ENCODE measurements around the gene PTP4A2. TPM values are rescaled to one million over a fixed set of nuclear protein-coding genes. Genes with fewer than 3 reads are reported as not detected.

PTP4A2 gene
- total and polyA plus RNA-seq, 10 of the 15 experiments (the other 5 are each of a cell fraction or from before 2014, with no cell fraction given): 180 to 909 (median 375) TPM

GRCh38 chr1:31977385-31978131 lies 39.4 kb upstream of the PTP4A2 start:
- SMC1A ChIA-PET (ENCODE audit: uncharacterized antibody, unreplicated experiment): interaction anchor here (0.6 to 7.5 kb wide), 9 partner anchors 8 to 188 kb away, joined by 3 to 45 read pairs (median 4); no protein-coding TSS in a partner anchor
- DNase-seq (ENCODE audit: low read depth, low spot score) (no peak), FAIRE-seq (no peak), ATAC-seq (peak; percentile 46)
- Histone ChIP-seq H4K20me1 (ENCODE audit: control insufficient read depth, insufficient read depth) (no peaks in the 10 kb centered on the region), H3K36me3 (ENCODE audit: control insufficient read depth in 2 of 2, insufficient read depth in 2 of 2, low read length in 1 of 2) (no peaks in the 10 kb centered on the region), H2AFZ (ENCODE audit: control insufficient read depth, low read depth, low read length) (no peak overlapping the region; the same call in 1 of the 2 replicates), H3K4me3 (no peak overlapping the region), H3K4me2 (ENCODE audit: control insufficient read depth, insufficient read depth) (no peak overlapping the region), H3K27ac (ENCODE audit: control insufficient read depth, insufficient read depth) (no peak overlapping the region), H3K79me2 (ENCODE audit: control insufficient read depth, insufficient read depth, low read length) (no peaks in the 10 kb centered on the region), H3K27me3 (replicated peaks in 1 of 2; ENCODE audit: control insufficient read depth in 2 of 2, insufficient read depth in 2 of 2, low read length in 1 of 2) (no peaks in the 10 kb centered on the region), H3K9ac (ENCODE audit: control insufficient read depth, insufficient read depth, low read length) (no peak overlapping the region), H3K4me1 (ENCODE audit: control insufficient read depth, insufficient read depth, low read length) (peaks cover 17% of the 10 kb centered on the region), H3K9me3 (replicated peaks; ENCODE audit: control insufficient read depth, insufficient read depth, low read length) (no peaks in the 10 kb centered on the region)
- intact Hi-C loops (cut with micrococcal nuclease; ENCODE audit: unreplicated experiment) (loop anchor here (5.0 kb wide), 1 partner anchor 85 kb away; no protein-coding TSS in a partner anchor), in situ Hi-C loops (cut with MboI) (no loop called here)
- CTCF ChIA-PET: interaction anchor here (0.7 to 8.5 kb wide), 15 partner anchors 8 to 356 kb away, joined by 3 to 76 read pairs (median 5); partner anchors contain the start of gene KHDRBS1
- TF ChIP-seq JUND (IDR thresholded peaks at IDR 0.05; ENCODE audit: low read depth, low read length) (no peak), IKZF1 (conservative IDR thresholded peaks at IDR 0.05) (0 out of 2 replicates have a peak, but pooled peaks have one; percentile 31), SMC3 (IDR thresholded peaks at IDR 0.05; ENCODE audit: borderline replicate concordance, low read length) (peak; percentile 41; the same call in 1 of the 2 replicates), GABPA (IDR thresholded peaks at IDR 0.05; ENCODE audit: low read depth) (no peak), NR2F1 (conservative IDR thresholded peaks at IDR 0.05) (no peak), CTCF (IDR thresholded peaks at IDR 0.05 in 2 of 3, conservative IDR thresholded peaks at IDR 0.05 in 1 of 3; ENCODE audit: control insufficient read depth in 2 of 3, extremely low read depth in 1 of 3, insufficient read depth in 1 of 3, low read depth in 3 of 3, low read length in 3 of 3) (peak; percentile 29 to 54 (median 32); a peak in 4 of 6 replicates), ZNF274 (IDR thresholded peaks at IDR 0.05; ENCODE audit: insufficient read depth, insufficient read length) (no peak), MAX (IDR thresholded peaks at IDR 0.05; ENCODE audit: low read depth, low read length) (no peak), RAD21 (IDR thresholded peaks at IDR 0.05; ENCODE audit: insufficient read depth, low read depth, low read length) (peak; percentile 42), USF2 (IDR thresholded peaks at IDR 0.05; ENCODE audit: borderline replicate concordance, low read depth, low read length) (no peak)
- TF ChIP-seq, protein P1, sequence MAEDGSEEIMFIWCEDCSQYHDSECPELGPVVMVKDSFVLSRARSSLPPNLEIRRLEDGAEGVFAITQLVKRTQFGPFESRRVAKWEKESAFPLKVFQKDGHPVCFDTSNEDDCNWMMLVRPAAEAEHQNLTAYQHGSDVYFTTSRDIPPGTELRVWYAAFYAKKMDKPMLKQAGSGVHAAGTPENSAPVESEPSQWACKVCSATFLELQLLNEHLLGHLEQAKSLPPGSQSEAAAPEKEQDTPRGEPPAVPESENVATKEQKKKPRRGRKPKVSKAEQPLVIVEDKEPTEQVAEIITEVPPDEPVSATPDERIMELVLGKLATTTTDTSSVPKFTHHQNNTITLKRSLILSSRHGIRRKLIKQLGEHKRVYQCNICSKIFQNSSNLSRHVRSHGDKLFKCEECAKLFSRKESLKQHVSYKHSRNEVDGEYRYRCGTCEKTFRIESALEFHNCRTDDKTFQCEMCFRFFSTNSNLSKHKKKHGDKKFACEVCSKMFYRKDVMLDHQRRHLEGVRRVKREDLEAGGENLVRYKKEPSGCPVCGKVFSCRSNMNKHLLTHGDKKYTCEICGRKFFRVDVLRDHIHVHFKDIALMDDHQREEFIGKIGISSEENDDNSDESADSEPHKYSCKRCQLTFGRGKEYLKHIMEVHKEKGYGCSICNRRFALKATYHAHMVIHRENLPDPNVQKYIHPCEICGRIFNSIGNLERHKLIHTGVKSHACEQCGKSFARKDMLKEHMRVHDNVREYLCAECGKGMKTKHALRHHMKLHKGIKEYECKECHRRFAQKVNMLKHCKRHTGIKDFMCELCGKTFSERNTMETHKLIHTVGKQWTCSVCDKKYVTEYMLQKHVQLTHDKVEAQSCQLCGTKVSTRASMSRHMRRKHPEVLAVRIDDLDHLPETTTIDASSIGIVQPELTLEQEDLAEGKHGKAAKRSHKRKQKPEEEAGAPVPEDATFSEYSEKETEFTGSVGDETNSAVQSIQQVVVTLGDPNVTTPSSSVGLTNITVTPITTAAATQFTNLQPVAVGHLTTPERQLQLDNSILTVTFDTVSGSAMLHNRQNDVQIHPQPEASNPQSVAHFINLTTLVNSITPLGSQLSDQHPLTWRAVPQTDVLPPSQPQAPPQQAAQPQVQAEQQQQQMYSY (CRISPR knock-in tag; IDR thresholded peaks at IDR 0.05): no peak
- RAD21 ChIA-PET (ENCODE audit: unreplicated experiment): interaction anchor here (0.9 to 2.0 kb wide), 9 partner anchors 8 to 131 kb away, joined by 3 to 19 read pairs (median 4); partner anchors contain the start of genes KPNA6 and TMEM39B
- no TSS peak for BruUV-seq (replicated peaks)
- POLR2A ChIA-PET: interaction anchor here (0.6 to 1.5 kb wide), 2 partner anchors 20 to 26 kb away, joined by 3 read pairs; no protein-coding TSS in a partner anchor
- WGBS (ENCODE audit: insufficient coverage, insufficient replicate concordance, low lambda C conversion rate, missing lambda C conversion rate): 40% methylated on average over 6 of the region's 6 CpGs

Measured in GM12878 (cell line).